ENCODE data around the gene C11orf42.

GRCh38 chr11:6251120-6251733, 45.9 kb downstream of the C11orf42 start:
- TF ChIP-seq CTCF (IDR thresholded peaks at IDR 0.05) = peak; percentile 83 to 90 (median 90)
- TF ChIP-seq POLR2A (IDR thresholded peaks at IDR 0.05) = no peak

All from testis (tissue), 2 donors.